Endothelial cell of umbilical vein (primary cell): ENCODE measurements around the gene SRGAP1. TPM values are rescaled to one million over a fixed set of nuclear protein-coding genes. Genes with fewer than 3 reads are reported as not detected.

Experiments
- BruUV-seq: library from RNA; stranded (reverse); fragments of 400-500 nt; replicated peaks from 2 replicates; lab custom pipeline; 2021; lab: Mats Ljungman, UMichigan
- CTCF ChIA-PET: fragments of 300-600, 350-600 bp; sonication (Branson Sonifier 250); formaldehyde crosslinking; loops from one replicate; lab custom pipeline; 2021; ENCODE audit warnings: antibody characterized with exemption, inconsistent platforms; lab: Charles Lee
- POLR2A ChIA-PET: fragments of 300-600, 350-600 bp; sonication (Branson Sonifier 250); formaldehyde crosslinking; loops from one replicate; lab custom pipeline; 2021; ENCODE audit warnings: antibody characterized with exemption, inconsistent platforms; lab: Charles Lee
- DNase-seq: peaks from one replicate; pipeline ENCODE4 v3.0.0-alpha.2; 2011; ENCODE audit warnings: low read depth, low spot score
- FAIRE-seq: peaks from 2 replicates; lab custom pipeline; 2011; peaks lifted over from hg19 to GRCh38; lab: Jason Lieb, UNC
- H2AFZ ChIP-seq: 2 replicates; pipeline ENCODE4 v1.6.0; 2012; ENCODE audit warnings: low read depth, low read length, control low read depth, inconsistent platforms
- H3K27ac ChIP-seq: 2 replicates; pipeline ENCODE4 v1.5.1; 2011; ENCODE audit warnings: low read depth, mild to moderate bottlenecking, control low read depth, low read length, moderate library complexity; ENCODE audit not compliant: insufficient read depth
- H3K27me3 ChIP-seq, 2 experiments: 2 replicates each; pipeline versions ENCODE4 v1.6.0 to v1.6.1; 2011; ENCODE audit warnings: low read length in 2 of 2, mixed read lengths in 1 of 2; ENCODE audit not compliant: control insufficient read depth in 2 of 2, insufficient read depth in 2 of 2
- H3K36me3 ChIP-seq, 2 experiments: 2 replicates in 1 of 2; 3 replicates in 1 of 2; pipeline ENCODE4 v1.5.1; 2011; ENCODE audit warnings: low read length in 2 of 2, mild to moderate bottlenecking in 1 of 2, moderate library complexity in 1 of 2; ENCODE audit not compliant: control insufficient read depth in 2 of 2, insufficient read depth in 2 of 2; ENCODE audit errors: extremely low read depth in 1 of 2
- H3K4me1 ChIP-seq: 3 replicates; pipeline ENCODE4 v1.5.1; 2011; ENCODE audit warnings: mild to moderate bottlenecking, low read length; ENCODE audit not compliant: control insufficient read depth, insufficient read depth; ENCODE audit errors: extremely low read depth
- H3K4me2 ChIP-seq: 2 replicates; pipeline ENCODE4 v1.6.1; 2011; ENCODE audit warnings: low read length, control low read depth, mixed read lengths; ENCODE audit not compliant: insufficient read depth
- H3K4me3 ChIP-seq, 3 experiments: fragments of 200-600 bp in 1 of 3; sonication (generic), shearing (Covaris generic) in 1 of 3; replicated peaks in 1 of 3; 2 replicates each; pipeline ENCODE4 v1.5.1; 2011 to 2016; ENCODE audit warnings: control low read depth in 3 of 3, low read length in 3 of 3, mild to moderate bottlenecking in 2 of 3, inconsistent platforms in 1 of 3, low read depth in 1 of 3, moderate library complexity in 1 of 3; ENCODE audit not compliant: insufficient read depth in 1 of 3
- H3K79me2 ChIP-seq: 2 replicates; pipeline ENCODE4 v1.6.0; 2012; ENCODE audit warnings: low read length, inconsistent platforms; ENCODE audit not compliant: control insufficient read depth, insufficient read depth
- H3K9ac ChIP-seq: replicated peaks from 2 replicates; pipeline ENCODE3; 2011; ENCODE audit warnings: low read length, control low read depth; ENCODE audit not compliant: insufficient read depth; ENCODE audit errors: extremely low read depth
- H3K9me1 ChIP-seq: replicated peaks from 3 replicates; pipeline ENCODE4 v1.6.0; 2011; ENCODE audit warnings: mild to moderate bottlenecking, low read length; ENCODE audit not compliant: control insufficient read depth, insufficient read depth; ENCODE audit errors: extremely low read depth
- H3K9me3 ChIP-seq: replicated peaks from 2 replicates; pipeline ENCODE4 v1.5.1; 2012; ENCODE audit warnings: low read length, inconsistent platforms; ENCODE audit not compliant: control insufficient read depth, insufficient read depth
- H4K20me1 ChIP-seq: replicated peaks from 2 replicates; pipeline ENCODE3; 2011; ENCODE audit warnings: mild to moderate bottlenecking, low read length; ENCODE audit not compliant: control insufficient read depth, insufficient read depth; ENCODE audit errors: extremely low read depth
- EZH2 ChIP-seq: IDR thresholded peaks from 2 replicates; pipeline ENCODE4 v1.6.1; 2012; ENCODE audit warnings: borderline replicate concordance, low read depth, mild to moderate bottlenecking, moderate library complexity, low read length, inconsistent platforms; ENCODE audit not compliant: severe bottlenecking
- FOS ChIP-seq: IDR thresholded peaks from 2 replicates; pipeline ENCODE4 v1.6.1; 2011; ENCODE audit warnings: mild to moderate bottlenecking, low read length, moderate library complexity, borderline replicate concordance; ENCODE audit not compliant: insufficient read depth
- GATA2 ChIP-seq: IDR thresholded peaks from 2 replicates; pipeline ENCODE4 v1.7.0; 2011; ENCODE audit warnings: low read depth, mild to moderate bottlenecking, moderate library complexity, mixed read lengths, low read length; ENCODE audit not compliant: insufficient read length, insufficient read depth
- JUN ChIP-seq: IDR thresholded peaks from 2 replicates; pipeline ENCODE4 v1.6.1; 2011; ENCODE audit warnings: borderline replicate concordance, low read depth; ENCODE audit not compliant: insufficient read length, insufficient read depth
- MAX ChIP-seq: IDR thresholded peaks from 2 replicates; pipeline ENCODE4 v1.6.1; 2011; ENCODE audit not compliant: insufficient read depth, insufficient read length
- MYC ChIP-seq: IDR thresholded peaks from one replicate; pipeline ENCODE4 v1.6.1; 2011; ENCODE audit warnings: mild to moderate bottlenecking, low read depth, low read length
- POLR2A ChIP-seq: IDR thresholded peaks from 2 replicates; pipeline ENCODE4 v1.6.1; 2012; ENCODE audit warnings: low read depth, mild to moderate bottlenecking, control low read depth, low read length
- POLR2AphosphoS5 ChIP-seq: IDR thresholded peaks from 2 replicates; pipeline ENCODE4 v1.6.1; 2012; ENCODE audit warnings: low read depth, mild to moderate bottlenecking, control low read depth, low read length, moderate library complexity; ENCODE audit not compliant: insufficient read depth
- dilution Hi-C: fragments of 300-500 bp; cut with MboI; formaldehyde crosslinking; loops from one replicate; pipeline ENCODE4 v1.15.0; 2019; ENCODE audit warnings: low sequenced_read_pairs; ENCODE audit not compliant: extremely low pct_ligation_motif_present
- intact Hi-C: fragments of 100-400 bp; cut with micrococcal nuclease; formaldehyde crosslinking; loops from one replicate; pipeline ENCODE4 v1.10.0; 2022
- polyA plus RNA-seq, 4 experiments: library from polyadenylated mRNA; depleted of rRNA in 3 of 4; stranded (reverse) in 3 of 4; unstranded in 1 of 4; fragments of >200 nt; gene quantifications; 2 replicates each; pipeline versions ENCODE4 v1.2.1 to v1.2.3, GENCODE V29; 2011 to 2012; ENCODE audit warnings: missing spikeins in 1 of 4
- total RNA-seq: library from RNA; stranded (reverse); gene quantifications from 2 replicates; pipeline ENCODE4 v1.2.3, GENCODE V29; 2021
- TF ChIP-seq, protein P1 (sequence below), 2 donors: IDR thresholded peaks; 1 replicate in 1 of 2; 2 replicates in 1 of 2; pipeline ENCODE4 v1.5.1; 2011; ENCODE audit warnings: low read length in 2 of 2, mild to moderate bottlenecking in 2 of 2, moderate library complexity in 2 of 2, control low read depth in 1 of 2, inconsistent platforms in 1 of 2, low read depth in 1 of 2; ENCODE audit not compliant: insufficient read depth in 1 of 2; ENCODE audit errors: extremely low read depth in 1 of 2

Gene SRGAP1
- total and polyA plus RNA-seq, 2 donors (not counting 3 experiments of a cell fraction or from before 2014, with no cell fraction given) = 4.9 to 16.3 TPM

DNA sequence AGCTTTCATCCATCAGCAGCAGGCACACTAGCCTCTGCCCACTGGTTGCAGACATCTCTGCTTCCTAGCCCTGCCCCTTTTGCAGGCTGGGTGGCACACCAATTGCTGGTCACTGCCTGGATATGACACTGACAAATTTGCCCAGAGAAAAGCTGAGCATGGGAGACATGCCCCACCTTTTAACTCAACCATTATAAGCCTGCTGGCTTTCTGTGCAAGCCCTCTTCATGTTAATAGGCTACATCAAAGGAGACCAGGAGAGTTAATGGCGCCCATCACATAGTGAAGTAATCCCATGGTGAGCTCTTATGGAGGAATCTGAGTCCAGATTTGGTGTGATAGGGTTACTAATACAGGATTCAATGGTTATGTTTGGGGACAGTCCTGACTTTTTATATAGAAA is 238.4 kb downstream of the SRGAP1 start:
- H3K9me3 ChIP-seq = no peaks in the 10 kb centered on the region
- no peaks in the 10 kb centered on the region for H3K79me2 ChIP-seq
- H4K20me1 ChIP-seq = no peaks in the 10 kb centered on the region
- FAIRE-seq = no peak
- TF ChIP-seq GATA2 (no peak), EZH2 (no peak), POLR2A (no peak), MAX (no peak), FOS (no peak), JUN (no peak), POLR2AphosphoS5 (no peak), MYC (no peak)
- TF ChIP-seq, protein P1, sequence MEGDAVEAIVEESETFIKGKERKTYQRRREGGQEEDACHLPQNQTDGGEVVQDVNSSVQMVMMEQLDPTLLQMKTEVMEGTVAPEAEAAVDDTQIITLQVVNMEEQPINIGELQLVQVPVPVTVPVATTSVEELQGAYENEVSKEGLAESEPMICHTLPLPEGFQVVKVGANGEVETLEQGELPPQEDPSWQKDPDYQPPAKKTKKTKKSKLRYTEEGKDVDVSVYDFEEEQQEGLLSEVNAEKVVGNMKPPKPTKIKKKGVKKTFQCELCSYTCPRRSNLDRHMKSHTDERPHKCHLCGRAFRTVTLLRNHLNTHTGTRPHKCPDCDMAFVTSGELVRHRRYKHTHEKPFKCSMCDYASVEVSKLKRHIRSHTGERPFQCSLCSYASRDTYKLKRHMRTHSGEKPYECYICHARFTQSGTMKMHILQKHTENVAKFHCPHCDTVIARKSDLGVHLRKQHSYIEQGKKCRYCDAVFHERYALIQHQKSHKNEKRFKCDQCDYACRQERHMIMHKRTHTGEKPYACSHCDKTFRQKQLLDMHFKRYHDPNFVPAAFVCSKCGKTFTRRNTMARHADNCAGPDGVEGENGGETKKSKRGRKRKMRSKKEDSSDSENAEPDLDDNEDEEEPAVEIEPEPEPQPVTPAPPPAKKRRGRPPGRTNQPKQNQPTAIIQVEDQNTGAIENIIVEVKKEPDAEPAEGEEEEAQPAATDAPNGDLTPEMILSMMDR (IDR thresholded peaks at IDR 0.05; ENCODE audit: extremely low read depth in 1 of 2, insufficient read depth in 1 of 2, low read depth in 1 of 2, low read length in 2 of 2) = no peak
- ChIA-PET POLR2A (no interaction called here), CTCF (interaction anchor here (1.1 to 1.2 kb wide), 2 partner anchors 99 to 244 kb away, joined by 3 to 4 read pairs; no protein-coding TSS in a partner anchor)
- H3K4me3 ChIP-seq = no peak overlapping the region
- intact Hi-C loops = no loop called here
- H3K4me2 ChIP-seq = no peak overlapping the region
- no TSS peak for BruUV-seq
- dilution Hi-C loops = no loop called here
- no peak for DNase-seq
- no peak overlapping the region for H3K9ac ChIP-seq
- no peak overlapping the region for H3K27ac ChIP-seq
- H3K36me3 ChIP-seq = no peaks in the 10 kb centered on the region
- H3K4me1 ChIP-seq = peaks cover 2% of the 10 kb centered on the region
- H3K9me1 ChIP-seq = no peaks in the 10 kb centered on the region
- H3K27me3 ChIP-seq = no peaks in the 10 kb centered on the region
- H2AFZ ChIP-seq = no peak overlapping the region
